Amniotic epithelial cell (primary cell): ENCODE data around the gene BCAS1.
A peak's percentile ranks its signal among the peaks of the same experiment; 100 is the strongest.

ENCODE experiments used
- DNase-seq: peaks from one replicate; pipeline ENCODE4 v3.0.0-alpha.2; 2010; ENCODE audit warnings: low read depth

BCAS1 gene

GRCh38 chr20:53904261-53904660 is 166.1 kb downstream of the BCAS1 start:
- no peak for DNase-seq

GRCh38 chr20:53903652-53903987 is 166.8 kb downstream of the BCAS1 start:
- peak; percentile 57 for DNase-seq

- no peak for DNase-seq
Observed at GRCh38 chr20:53902968-53903651, 167.3 kb downstream of the BCAS1 start.

- DNase-seq = no peak
Observed at GRCh38 chr20:53901497-53902096, 168.8 kb downstream of the BCAS1 start.

GRCh38 chr20:53901064-53901463 is 169.3 kb downstream of the BCAS1 start:
- peak; percentile 68 for DNase-seq

GRCh38 chr20:53900380-53900999 is 169.9 kb downstream of the BCAS1 start:
- DNase-seq = peak; percentile 83

GRCh38 chr20:53899351-53900167 is 170.8 kb downstream of the BCAS1 start:
- DNase-seq = peak; percentile 83

GRCh38 chr20:53898556-53898931 is 171.8 kb downstream of the BCAS1 start:
- no peak for DNase-seq

GRCh38 chr20:53897884-53898555 is 172.4 kb downstream of the BCAS1 start:
- no peak for DNase-seq

GRCh38 chr20:53896647-53897046 is 173.7 kb downstream of the BCAS1 start:
- DNase-seq = no peak

- no peak for DNase-seq
Observed at GRCh38 chr20:53896041-53896440, 174.4 kb downstream of the BCAS1 start.

- DNase-seq = no peak
Observed at GRCh38 chr20:53895385-53895755, 175.0 kb downstream of the BCAS1 start.

- no peak for DNase-seq
Observed at GRCh38 chr20:53894707-53895384, 175.5 kb downstream of the BCAS1 start.
